ENCODE data around the gene BRSK1.

DNA sequence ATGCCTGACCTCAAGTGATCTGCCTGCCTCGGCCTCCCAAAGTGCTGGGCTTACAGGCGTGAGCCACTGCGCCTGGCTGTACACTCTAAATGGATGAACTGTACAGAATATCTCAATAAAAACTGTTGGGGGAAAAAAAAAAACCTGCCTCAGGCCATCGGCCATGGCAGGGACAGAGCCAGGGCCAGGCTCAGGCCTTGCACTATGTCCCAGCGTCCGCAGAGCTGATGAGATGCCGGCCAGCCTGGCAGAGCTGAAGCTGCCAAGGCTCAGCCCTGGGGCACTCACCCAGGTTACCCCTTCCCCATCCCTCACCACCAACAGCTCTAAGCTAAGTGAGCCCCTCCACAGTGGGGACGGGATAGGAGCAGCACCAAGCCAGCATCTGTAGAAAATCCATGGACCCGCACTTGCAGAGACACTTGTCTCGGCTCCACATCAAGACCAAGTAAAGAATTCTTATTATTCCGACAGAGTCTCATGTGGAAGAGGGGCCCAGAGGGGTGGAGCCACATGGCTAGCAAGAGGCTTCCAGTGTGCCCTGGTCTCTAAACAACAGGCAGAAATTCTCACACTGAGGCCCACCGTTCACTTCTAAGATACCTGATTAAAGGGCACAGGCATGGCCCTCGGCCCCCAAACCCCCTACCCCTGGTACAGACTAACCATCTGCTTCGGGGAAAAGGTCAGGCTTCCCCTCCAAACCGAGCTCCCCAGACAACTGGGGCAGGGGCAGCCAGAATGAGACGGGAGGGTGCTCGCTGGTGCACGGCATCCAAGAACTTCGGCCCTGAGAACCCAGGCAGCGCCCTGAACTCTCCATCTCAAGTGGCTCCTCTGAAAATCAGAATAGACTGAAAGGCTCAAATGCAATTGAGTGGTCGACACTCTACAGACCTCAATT is 30.8 kb upstream of the BRSK1 start:
- TF ChIP-seq CEBPB (IDR thresholded peaks at IDR 0.05) = no peak
- TF ChIP-seq TEAD4 (IDR thresholded peaks at IDR 0.05) = no peak
- TF ChIP-seq, protein P1, sequence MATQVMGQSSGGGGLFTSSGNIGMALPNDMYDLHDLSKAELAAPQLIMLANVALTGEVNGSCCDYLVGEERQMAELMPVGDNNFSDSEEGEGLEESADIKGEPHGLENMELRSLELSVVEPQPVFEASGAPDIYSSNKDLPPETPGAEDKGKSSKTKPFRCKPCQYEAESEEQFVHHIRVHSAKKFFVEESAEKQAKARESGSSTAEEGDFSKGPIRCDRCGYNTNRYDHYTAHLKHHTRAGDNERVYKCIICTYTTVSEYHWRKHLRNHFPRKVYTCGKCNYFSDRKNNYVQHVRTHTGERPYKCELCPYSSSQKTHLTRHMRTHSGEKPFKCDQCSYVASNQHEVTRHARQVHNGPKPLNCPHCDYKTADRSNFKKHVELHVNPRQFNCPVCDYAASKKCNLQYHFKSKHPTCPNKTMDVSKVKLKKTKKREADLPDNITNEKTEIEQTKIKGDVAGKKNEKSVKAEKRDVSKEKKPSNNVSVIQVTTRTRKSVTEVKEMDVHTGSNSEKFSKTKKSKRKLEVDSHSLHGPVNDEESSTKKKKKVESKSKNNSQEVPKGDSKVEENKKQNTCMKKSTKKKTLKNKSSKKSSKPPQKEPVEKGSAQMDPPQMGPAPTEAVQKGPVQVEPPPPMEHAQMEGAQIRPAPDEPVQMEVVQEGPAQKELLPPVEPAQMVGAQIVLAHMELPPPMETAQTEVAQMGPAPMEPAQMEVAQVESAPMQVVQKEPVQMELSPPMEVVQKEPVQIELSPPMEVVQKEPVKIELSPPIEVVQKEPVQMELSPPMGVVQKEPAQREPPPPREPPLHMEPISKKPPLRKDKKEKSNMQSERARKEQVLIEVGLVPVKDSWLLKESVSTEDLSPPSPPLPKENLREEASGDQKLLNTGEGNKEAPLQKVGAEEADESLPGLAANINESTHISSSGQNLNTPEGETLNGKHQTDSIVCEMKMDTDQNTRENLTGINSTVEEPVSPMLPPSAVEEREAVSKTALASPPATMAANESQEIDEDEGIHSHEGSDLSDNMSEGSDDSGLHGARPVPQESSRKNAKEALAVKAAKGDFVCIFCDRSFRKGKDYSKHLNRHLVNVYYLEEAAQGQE (IDR thresholded peaks at IDR 0.05; ENCODE audit: low read depth) = no peak
- no peak for TF ChIP-seq TAF1 (IDR thresholded peaks at IDR 0.05; ENCODE audit: low read depth)
